HepG2 (cell line): ENCODE results near the gene KIAA1958. TPM values are rescaled to one million over a fixed set of nuclear protein-coding genes. Genes with fewer than 3 reads are reported as not detected.
A peak's percentile ranks its signal among the peaks of the same experiment; 100 is the strongest.

ENCODE experiments used
- CEBPB ChIP-seq: IDR thresholded peaks from 2 replicates; pipeline ENCODE4 v1.6.1; 2011; ENCODE audit warnings: low read depth, low read length, improper control_type of control experiment, borderline replicate concordance
- CENPBD1 ChIP-seq: sonication (generic); formaldehyde crosslinking; IDR thresholded peaks from 2 replicates; pipeline ENCODE4 v1.8.0; 2022; ENCODE audit warnings: missing genetic modification reagents, low read depth, mild to moderate bottlenecking, borderline replicate concordance
- HCFC1 ChIP-seq: fragments of 150-350 bp; IDR thresholded peaks from 2 replicates; pipeline ENCODE4 v1.6.1; 2014; ENCODE audit warnings: low read depth, low read length
- KDM2A ChIP-seq: sonication (generic); formaldehyde crosslinking; IDR thresholded peaks from 2 replicates; pipeline ENCODE4 v1.4.0; 2020; ENCODE audit warnings: low read depth, missing genetic modification reagents, borderline replicate concordance
- MED13 ChIP-seq: sonication (generic); formaldehyde crosslinking; IDR thresholded peaks from 2 replicates; pipeline ENCODE4 v1.5.0; 2020; ENCODE audit warnings: missing genetic modification reagents
- MXI1 ChIP-seq: IDR thresholded peaks from 3 replicates; pipeline ENCODE4 v1.6.1; 2012; ENCODE audit warnings: low read depth, low read length, inconsistent platforms, borderline replicate concordance
- NR2F6 ChIP-seq, 2 experiments: IDR thresholded peaks; 2 replicates each; pipeline ENCODE4 v1.6.1; 2016; ENCODE audit warnings: antibody characterized with exemption in 1 of 2, mild to moderate bottlenecking in 1 of 2
- NR3C1 ChIP-seq: sonication (generic); formaldehyde crosslinking; IDR thresholded peaks from 2 replicates; pipeline ENCODE4 v1.4.0; 2020; ENCODE audit warnings: missing genetic modification reagents
- RBM22 ChIP-seq: fragments of 200-400 bp; formaldehyde crosslinking; optimal IDR thresholded peaks from 2 replicates; pipeline ENCODE3; 2017; ENCODE audit warnings: mild to moderate bottlenecking, low read length, moderate library complexity
- RCOR2 ChIP-seq: IDR thresholded peaks from 2 replicates; pipeline ENCODE4 v1.6.1; 2016; ENCODE audit warnings: missing biosample characterization, missing genetic modification reagents
- SOX6 ChIP-seq, 2 experiments: fragments of 450-650 bp in 1 of 2; sonication (generic) in 1 of 2; formaldehyde crosslinking in 1 of 2; IDR thresholded peaks; 2 replicates each; pipeline versions ENCODE4 v1.4.0 to v1.6.1; 2017 to 2020; ENCODE audit warnings: antibody characterized with exemption in 1 of 2, mild to moderate bottlenecking in 1 of 2, missing genetic modification reagents in 1 of 2
- TCF12 ChIP-seq, 2 experiments: fragments of 450-650 bp in 1 of 2; sonication (generic) in 1 of 2; formaldehyde crosslinking in 1 of 2; IDR thresholded peaks; 2 replicates each; pipeline versions ENCODE4 v1.6.1 to v1.8.0; 2017 to 2022; ENCODE audit warnings: antibody characterized with exemption in 1 of 2, mild to moderate bottlenecking in 1 of 2, missing genetic modification reagents in 1 of 2, moderate library complexity in 1 of 2
- ZBTB7B ChIP-seq: sonication (generic); formaldehyde crosslinking; IDR thresholded peaks from 2 replicates; pipeline ENCODE4 v1.4.0; 2020; ENCODE audit warnings: missing genetic modification reagents
- ZNF180 ChIP-seq: sonication (generic); formaldehyde crosslinking; IDR thresholded peaks from 2 replicates; pipeline ENCODE4 v1.4.0; 2020; ENCODE audit warnings: low read depth, missing genetic modification reagents, borderline replicate concordance
- ZNF513 ChIP-seq: sonication (generic); formaldehyde crosslinking; conservative IDR thresholded peaks from 2 replicates; pipeline ENCODE4 v1.5.0; 2020; ENCODE audit warnings: missing genetic modification reagents
- ZNF546 ChIP-seq: sonication (generic); formaldehyde crosslinking; conservative IDR thresholded peaks from 2 replicates; pipeline ENCODE4 v1.8.1; 2023; ENCODE audit warnings: mild to moderate bottlenecking, missing genetic modification reagents
- polyA plus RNA-seq, 8 experiments: library from polyadenylated mRNA; depleted of rRNA in 3 of 8; stranded (reverse) in 7 of 8; unstranded in 1 of 8; fragments of >200 nt; fragmentation: Illumina TruSeq in 4 of 8; extraction: Trizol in 4 of 8; gene quantifications; 2 replicates each; pipeline versions ENCODE4 v1.2.1 to v1.2.3, GENCODE V29; 2011 to 2016; ENCODE audit warnings: low read depth in 4 of 8, missing spikeins in 1 of 8, mixed read lengths in 1 of 8; ENCODE audit not compliant: insufficient read depth in 1 of 8
- total RNA-seq, 5 experiments: library from RNA; depleted of rRNA; stranded (reverse); fragments of >200 nt; fragmentation: Illumina TruSeq; extraction: Trizol; gene quantifications; 2 replicates each; pipeline ENCODE4 v1.2.3, GENCODE V29; 2016; ENCODE audit warnings: low read depth in 1 of 5
- TF ChIP-seq, protein P1 (sequence below): sonication (generic); formaldehyde crosslinking; conservative IDR thresholded peaks from 2 replicates; pipeline ENCODE4 v1.8.1; 2023; ENCODE audit warnings: missing genetic modification reagents
- TF ChIP-seq, protein P2 (sequence below): sonication (generic); formaldehyde crosslinking; conservative IDR thresholded peaks from 2 replicates; pipeline ENCODE4 v1.4.0; 2020; ENCODE audit warnings: missing genetic modification reagents
- TF ChIP-seq, protein P3 (sequence below): sonication (generic); formaldehyde crosslinking; conservative IDR thresholded peaks from 2 replicates; pipeline ENCODE4 v1.4.0; 2020; ENCODE audit warnings: missing genetic modification reagents
- TF ChIP-seq, protein P4 (sequence below): sonication (generic); formaldehyde crosslinking; IDR thresholded peaks from 2 replicates; pipeline ENCODE4 v1.9.0; 2022; ENCODE audit warnings: missing genetic modification reagents, mild to moderate bottlenecking, borderline replicate concordance

Gene KIAA1958
- total and polyA plus RNA-seq, 2 of the 13 experiments (the other 11 are each of a cell fraction or from before 2014, with no cell fraction given), result 8.5 to 10.3 TPM

DNA sequence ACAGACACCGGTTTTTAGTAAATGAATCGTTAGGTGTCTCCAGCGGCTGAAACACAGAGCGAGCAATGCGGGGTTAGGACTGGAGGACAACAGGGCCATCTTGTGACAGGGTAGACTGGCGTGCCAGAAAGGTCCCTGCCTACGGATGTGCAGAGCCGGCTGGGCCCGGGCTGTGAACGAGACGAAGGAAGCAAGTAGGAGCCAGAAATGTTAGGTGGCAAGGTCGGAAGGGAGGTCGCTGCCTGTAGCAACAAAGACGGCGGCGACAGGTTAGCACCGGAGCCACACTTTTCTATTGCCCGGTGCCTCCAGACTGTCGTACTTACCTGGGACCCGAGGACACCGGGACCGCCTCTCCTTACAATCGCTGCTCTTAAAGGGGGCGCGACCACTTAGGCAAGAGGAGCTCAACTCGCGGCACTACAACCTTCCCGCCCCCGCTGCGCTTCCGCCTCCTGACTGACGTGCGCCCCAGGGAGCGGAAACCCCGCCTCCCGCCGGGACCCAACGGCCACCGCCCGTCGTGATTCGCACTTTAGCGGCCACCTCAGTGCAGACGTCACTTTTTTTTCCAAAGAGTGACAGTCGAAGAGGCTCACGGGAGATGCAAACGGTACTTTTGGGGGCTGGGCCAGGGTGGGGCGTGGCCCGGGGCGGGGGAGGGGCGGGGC lies 231.2 kb downstream of the KIAA1958 start, which contains the start of gene INIP (continued):
- TF ChIP-seq, protein P1, sequence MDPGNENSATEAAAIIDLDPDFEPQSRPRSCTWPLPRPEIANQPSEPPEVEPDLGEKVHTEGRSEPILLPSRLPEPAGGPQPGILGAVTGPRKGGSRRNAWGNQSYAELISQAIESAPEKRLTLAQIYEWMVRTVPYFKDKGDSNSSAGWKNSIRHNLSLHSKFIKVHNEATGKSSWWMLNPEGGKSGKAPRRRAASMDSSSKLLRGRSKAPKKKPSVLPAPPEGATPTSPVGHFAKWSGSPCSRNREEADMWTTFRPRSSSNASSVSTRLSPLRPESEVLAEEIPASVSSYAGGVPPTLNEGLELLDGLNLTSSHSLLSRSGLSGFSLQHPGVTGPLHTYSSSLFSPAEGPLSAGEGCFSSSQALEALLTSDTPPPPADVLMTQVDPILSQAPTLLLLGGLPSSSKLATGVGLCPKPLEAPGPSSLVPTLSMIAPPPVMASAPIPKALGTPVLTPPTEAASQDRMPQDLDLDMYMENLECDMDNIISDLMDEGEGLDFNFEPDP (CRISPR knock-in tag), result no peak
- TF ChIP-seq, protein P2, sequence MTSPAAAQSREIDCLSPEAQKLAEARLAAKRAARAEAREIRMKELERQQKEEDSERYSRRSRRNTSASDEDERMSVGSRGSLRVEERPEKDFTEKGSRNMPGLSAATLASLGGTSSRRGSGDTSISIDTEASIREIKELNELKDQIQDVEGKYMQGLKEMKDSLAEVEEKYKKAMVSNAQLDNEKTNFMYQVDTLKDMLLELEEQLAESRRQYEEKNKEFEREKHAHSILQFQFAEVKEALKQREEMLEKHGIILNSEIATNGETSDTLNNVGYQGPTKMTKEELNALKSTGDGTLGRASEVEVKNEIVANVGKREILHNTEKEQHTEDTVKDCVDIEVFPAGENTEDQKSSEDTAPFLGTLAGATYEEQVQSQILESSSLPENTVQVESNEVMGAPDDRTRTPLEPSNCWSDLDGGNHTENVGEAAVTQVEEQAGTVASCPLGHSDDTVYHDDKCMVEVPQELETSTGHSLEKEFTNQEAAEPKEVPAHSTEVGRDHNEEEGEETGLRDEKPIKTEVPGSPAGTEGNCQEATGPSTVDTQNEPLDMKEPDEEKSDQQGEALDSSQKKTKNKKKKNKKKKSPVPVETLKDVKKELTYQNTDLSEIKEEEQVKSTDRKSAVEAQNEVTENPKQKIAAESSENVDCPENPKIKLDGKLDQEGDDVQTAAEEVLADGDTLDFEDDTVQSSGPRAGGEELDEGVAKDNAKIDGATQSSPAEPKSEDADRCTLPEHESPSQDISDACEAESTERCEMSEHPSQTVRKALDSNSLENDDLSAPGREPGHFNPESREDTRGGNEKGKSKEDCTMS (CRISPR knock-in tag), result no peak
- TF ChIP-seq NR3C1 (no peak), ZNF513 (CRISPR knock-in tag) (no peak), RBM22 (no peak), ZNF546 (no peak), ZNF180 (CRISPR knock-in tag) (no peak), HCFC1 (peak; percentile 21; the same call in 1 of the 2 replicates), ZBTB7B (peak; percentile 24; the same call in 1 of the 2 replicates), TCF12 (IDR thresholded peaks at IDR 0.05) (no peak), TCF12 (CRISPR knock-in tag; IDR thresholded peaks at IDR 0.05) (peak; percentile 61; the same call in 1 of the 2 replicates), MED13 (CRISPR knock-in tag) (no peak), NR2F6 (IDR thresholded peaks at IDR 0.05) (no peak), NR2F6 (CRISPR knock-in tag; IDR thresholded peaks at IDR 0.05) (no peak), SOX6 (IDR thresholded peaks at IDR 0.05) (no peak), SOX6 (CRISPR knock-in tag; IDR thresholded peaks at IDR 0.05) (peak; percentile 44), RCOR2 (CRISPR knock-in tag) (no peak), CENPBD1 (CRISPR knock-in tag) (peak; percentile 38; the same call in 1 of the 2 replicates), KDM2A (CRISPR knock-in tag) (peak; percentile 64; the same call in 1 of the 2 replicates), MXI1 (peak; percentile 72; the same call in 1 of the 3 replicates), CEBPB (peak; percentile 16; the same call in 1 of the 2 replicates)
- TF ChIP-seq, protein P3, sequence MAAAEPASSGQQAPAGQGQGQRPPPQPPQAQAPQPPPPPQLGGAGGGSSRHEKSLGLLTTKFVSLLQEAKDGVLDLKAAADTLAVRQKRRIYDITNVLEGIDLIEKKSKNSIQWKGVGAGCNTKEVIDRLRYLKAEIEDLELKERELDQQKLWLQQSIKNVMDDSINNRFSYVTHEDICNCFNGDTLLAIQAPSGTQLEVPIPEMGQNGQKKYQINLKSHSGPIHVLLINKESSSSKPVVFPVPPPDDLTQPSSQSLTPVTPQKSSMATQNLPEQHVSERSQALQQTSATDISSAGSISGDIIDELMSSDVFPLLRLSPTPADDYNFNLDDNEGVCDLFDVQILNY (CRISPR knock-in tag), result peak; percentile 93
- TF ChIP-seq, protein P4, sequence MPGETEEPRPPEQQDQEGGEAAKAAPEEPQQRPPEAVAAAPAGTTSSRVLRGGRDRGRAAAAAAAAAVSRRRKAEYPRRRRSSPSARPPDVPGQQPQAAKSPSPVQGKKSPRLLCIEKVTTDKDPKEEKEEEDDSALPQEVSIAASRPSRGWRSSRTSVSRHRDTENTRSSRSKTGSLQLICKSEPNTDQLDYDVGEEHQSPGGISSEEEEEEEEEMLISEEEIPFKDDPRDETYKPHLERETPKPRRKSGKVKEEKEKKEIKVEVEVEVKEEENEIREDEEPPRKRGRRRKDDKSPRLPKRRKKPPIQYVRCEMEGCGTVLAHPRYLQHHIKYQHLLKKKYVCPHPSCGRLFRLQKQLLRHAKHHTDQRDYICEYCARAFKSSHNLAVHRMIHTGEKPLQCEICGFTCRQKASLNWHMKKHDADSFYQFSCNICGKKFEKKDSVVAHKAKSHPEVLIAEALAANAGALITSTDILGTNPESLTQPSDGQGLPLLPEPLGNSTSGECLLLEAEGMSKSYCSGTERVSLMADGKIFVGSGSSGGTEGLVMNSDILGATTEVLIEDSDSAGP, result peak; percentile 99
